Astrocyte of the spinal cord (primary cell): ENCODE measurements around the gene ZFP42.

Source experiments
- DNase-seq: peaks from one replicate; pipeline ENCODE4 v3.0.0; 2011; ENCODE audit warnings: low read depth, low spot score
- H3K4me3 ChIP-seq: 2 replicates; pipeline ENCODE4 v1.5.1; 2011; ENCODE audit warnings: low read depth, mild to moderate bottlenecking, low read length, moderate library complexity
- CTCF ChIP-seq: IDR thresholded peaks from 2 replicates; pipeline ENCODE4 v1.5.1; 2012; ENCODE audit warnings: low read depth, mild to moderate bottlenecking, low read length, inconsistent platforms
- in situ Hi-C: cut with HindIII; loops from 2 replicates; pipeline ENCODE4 v1.10.0; 2017; ENCODE audit warnings: low sequenced_read_pairs

The ZFP42 gene

GRCh38 chr4:188002751-188003150 is 7.2 kb downstream of the ZFP42 start:
- no peak for TF ChIP-seq CTCF
- H3K4me3 ChIP-seq: no peak overlapping the region
- in situ Hi-C loops: no loop called here
- DNase-seq: no peak

DNA sequence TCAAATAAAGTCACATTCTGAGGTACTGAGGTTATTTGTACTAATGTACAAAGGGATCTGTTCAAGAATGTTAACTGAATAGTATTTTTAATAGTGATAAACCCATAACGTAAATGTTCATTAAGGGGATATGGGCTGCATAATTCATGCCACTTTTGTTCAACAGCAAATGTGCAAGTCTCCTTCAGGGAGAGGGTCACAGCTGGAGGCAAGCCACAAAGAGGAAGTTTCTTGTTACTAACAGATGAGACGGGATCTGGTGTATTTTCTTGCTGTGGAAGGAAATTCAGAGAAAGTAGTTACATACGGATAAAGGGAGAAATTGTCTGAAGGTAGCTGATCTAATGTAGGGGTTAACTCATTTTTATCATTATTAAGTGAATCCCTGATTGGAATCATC is 10.0 kb downstream of the ZFP42 start:
- in situ Hi-C loops: no loop called here
- no peak for DNase-seq
- no peak for TF ChIP-seq CTCF
- H3K4me3 ChIP-seq: no peak overlapping the region

DNA sequence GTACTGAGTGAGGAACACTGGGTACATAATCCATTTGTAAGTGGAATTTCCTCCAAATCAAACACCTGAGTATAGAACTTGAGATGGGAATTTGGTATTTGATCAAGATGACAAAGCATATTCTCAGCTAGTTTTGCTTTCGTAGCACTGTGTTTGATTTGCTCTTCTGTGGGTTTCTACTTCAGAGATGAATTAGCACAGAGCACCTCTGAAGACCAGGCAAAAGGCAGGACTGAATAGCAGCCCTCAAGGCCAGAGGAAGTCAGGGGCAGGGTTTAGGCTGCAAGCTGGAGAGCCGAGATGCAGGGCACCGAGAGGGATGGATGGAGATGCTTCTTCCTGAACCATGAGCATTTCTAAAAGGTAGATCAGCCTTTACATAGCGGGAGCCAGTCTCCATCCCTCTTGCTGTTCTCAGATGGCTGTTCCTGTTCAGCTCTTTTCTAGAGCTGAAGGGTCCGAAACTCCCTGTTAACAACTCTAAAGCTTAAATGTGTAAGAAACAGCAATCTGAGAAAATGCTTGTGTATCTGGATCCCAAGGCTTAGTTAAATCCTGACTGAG is 10.8 kb downstream of the ZFP42 start:
- no peak overlapping the region for H3K4me3 ChIP-seq
- DNase-seq: no peak
- no peak for TF ChIP-seq CTCF
- in situ Hi-C loops: no loop called here

DNA sequence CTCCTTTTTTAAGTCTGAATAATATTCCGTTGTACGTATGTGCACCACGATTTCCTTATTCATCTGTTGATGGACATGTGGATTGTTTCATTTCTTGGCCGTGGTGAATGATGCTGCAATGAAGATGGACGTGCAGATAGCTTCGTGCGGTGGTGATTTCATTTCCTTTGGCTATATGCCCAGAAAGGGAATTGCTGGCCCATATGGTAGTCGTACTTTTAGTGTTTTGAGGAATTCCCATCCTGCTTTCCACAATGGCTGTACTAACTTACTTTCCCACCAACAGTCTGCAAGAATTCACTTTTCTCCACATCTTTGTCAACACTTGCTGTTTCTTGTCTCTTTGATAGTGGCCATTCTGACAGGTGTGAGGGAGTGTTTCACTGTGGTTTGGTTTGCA is 12.8 kb downstream of the ZFP42 start:
- peak; percentile 45 for DNase-seq
- no peak overlapping the region for H3K4me3 ChIP-seq

DNA sequence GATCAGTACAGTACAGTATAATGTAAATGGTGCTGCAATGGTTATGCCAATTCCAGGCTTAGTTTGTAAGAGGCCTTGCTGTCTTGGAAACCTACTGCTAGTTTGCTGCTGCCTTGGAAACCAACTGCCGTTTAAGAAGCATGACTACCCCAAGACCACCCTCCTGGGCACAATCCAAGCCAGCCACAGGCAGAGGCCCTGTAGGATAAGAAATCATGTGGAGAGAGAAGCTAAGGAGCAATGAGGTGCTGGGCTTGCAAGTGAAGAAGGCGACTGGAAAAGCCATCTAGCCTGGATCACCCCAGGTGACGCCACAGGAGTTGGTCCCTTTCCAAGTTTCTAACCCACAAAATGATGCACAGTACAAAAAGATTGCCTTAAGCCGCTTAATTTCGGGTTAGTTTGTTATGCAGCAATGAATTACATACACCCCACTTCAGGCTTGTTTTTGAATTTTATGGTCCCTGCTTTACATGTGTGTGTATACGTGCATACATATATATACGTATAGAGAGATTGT is 16.9 kb downstream of the ZFP42 start:
- in situ Hi-C loops: no loop called here
- no peak for TF ChIP-seq CTCF
- no peak for DNase-seq
- no peak overlapping the region for H3K4me3 ChIP-seq

More for the DNA sequence above, 12.8 kb downstream of the ZFP42 start:
- in situ Hi-C loops: no loop called here
- TF ChIP-seq CTCF: no peak

DNA sequence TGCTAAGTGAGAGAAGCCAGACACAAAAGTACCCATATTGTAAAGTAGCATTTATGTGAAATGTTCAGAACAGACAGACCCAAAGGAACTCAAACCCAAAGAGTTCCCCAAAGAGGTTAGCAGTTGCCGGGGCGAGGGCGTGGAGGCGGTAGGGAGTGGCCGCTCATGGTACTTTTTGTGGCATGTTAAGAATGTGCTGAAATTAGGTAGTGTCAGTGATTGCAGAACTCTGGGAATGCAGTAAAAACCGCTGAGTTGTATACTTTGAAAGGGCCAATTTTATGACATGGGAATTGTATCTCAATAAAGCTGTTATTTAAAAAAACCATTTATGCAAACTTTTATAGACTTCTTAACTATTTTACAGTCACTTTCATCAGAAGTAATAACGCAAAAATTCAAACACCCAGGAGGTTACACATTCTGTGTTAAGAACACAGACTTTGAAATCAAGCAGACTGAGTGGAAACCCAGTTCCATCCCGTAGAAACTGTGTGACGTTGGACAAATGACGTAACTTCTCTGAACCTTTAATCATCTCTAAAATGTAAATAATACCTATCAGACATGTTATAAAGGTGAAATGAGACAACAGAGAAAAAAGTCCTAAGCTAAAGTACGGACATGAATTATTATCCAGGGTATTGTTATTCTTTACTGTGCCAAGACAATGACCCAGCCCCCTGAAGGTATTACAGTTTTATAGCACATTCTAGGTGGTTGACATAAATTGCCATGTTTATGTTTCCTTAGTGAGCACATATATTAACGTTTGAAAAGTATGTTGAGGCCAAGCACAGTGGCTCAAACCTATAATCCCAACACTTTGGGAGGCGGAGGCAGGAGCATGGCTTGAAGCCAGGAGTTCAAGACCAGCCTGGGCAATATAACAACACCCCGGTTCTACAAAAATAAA is 19.7 kb downstream of the ZFP42 start:
- no peak overlapping the region for H3K4me3 ChIP-seq
- no peak for TF ChIP-seq CTCF
- DNase-seq: no peak
- in situ Hi-C loops: no loop called here
